Measurements from ENCODE around the gene OTUB2.

DNA sequence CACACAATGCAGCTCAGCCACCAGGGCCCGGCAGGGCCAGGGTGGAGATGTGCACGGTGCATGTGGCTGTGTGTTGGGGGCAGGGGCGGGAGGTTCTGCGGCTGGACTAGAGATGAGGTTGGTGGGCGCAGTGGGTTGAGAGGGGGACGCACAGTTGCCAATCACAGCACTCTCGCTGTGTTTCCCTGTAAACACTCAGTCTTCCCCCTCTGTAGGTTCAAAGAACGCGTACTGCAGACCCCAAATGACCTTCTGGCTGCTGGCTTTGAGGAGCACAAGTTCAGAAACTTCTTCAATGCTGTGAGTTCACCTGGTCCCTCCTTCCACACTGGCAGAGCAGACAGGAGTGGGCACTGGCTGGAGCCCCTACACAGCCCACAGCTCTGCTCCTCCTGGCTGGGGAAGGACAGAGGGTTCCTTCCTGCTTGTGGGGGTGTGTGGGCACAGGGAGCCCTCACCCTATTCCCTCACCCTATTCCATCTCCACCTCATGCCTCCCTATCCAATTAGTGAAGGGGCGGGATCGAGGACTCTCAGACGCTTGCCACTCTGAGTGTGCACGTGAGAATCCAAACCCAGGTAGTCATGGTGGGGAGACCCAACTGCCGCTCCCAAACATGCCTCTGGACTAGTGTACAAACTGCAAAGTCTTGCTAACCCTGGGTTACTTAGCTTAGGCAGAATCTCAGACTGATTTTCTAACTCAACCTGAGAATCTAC, 17.8 kb downstream of the OTUB2 start:
- TF ChIP-seq EZH2 (IDR thresholded peaks at IDR 0.05; ENCODE audit: insufficient read depth, poor library complexity, severe bottlenecking) (no peak), EZH2phosphoT487 (IDR thresholded peaks at IDR 0.05; ENCODE audit: insufficient read depth, low read depth) (no peak)
